Heart left ventricle (tissue), 16 donors: ENCODE data around the gene MRPL55. TPM values are rescaled to one million over a fixed set of nuclear protein-coding genes. Genes with fewer than 3 reads are reported as not detected.
A peak's percentile ranks its signal among the peaks of the same experiment; 100 is the strongest.

Experiments used
- ATAC-seq, 4 donors: fragments of 200-7000 bp; cut with Tn5 transposase; one replicate each; pipeline ENCODE4 v1.9.1; 2020 to 2022; ENCODE audit warnings: moderate library complexity in 4 of 4, mild to moderate bottlenecking in 3 of 4, moderate number of reproducible peaks in 1 of 4
- DNase-seq, 5 donors: peaks; one replicate each; pipeline ENCODE4 v3.0.0-alpha.2; 2020
- H3K27ac ChIP-seq, 12 donors: fragments of 200-600 bp; sonication (generic) in 4 of 12; one replicate each; pipeline versions ENCODE4 v1.5.0 to v1.8.0; 2016 to 2022; ENCODE audit warnings: mild to moderate bottlenecking in 2 of 12
- H3K27me3 ChIP-seq, 9 donors: fragments of 200-600 bp; sonication (generic) in 2 of 9; one replicate each; pipeline versions ENCODE4 v1.5.1 to v1.8.0; 2016 to 2022; ENCODE audit warnings: mild to moderate bottlenecking in 3 of 9
- H3K36me3 ChIP-seq, 9 donors: fragments of 200-600 bp; sonication (generic) in 2 of 9; one replicate each; pipeline versions ENCODE4 v1.5.0 to v1.8.0; 2018 to 2022; ENCODE audit warnings: mild to moderate bottlenecking in 2 of 9
- H3K4me1 ChIP-seq, 12 donors: fragments of 200-600 bp; sonication (generic) in 4 of 12; one replicate each; pipeline versions ENCODE4 v1.5.0 to v1.8.0; 2016 to 2022; ENCODE audit warnings: mild to moderate bottlenecking in 3 of 12
- H3K4me3 ChIP-seq, 12 donors: fragments of 200-600 bp; sonication (generic) in 4 of 12; one replicate each; pipeline versions ENCODE4 v1.5.0 to v1.8.0; 2017 to 2022; ENCODE audit warnings: mild to moderate bottlenecking in 9 of 12, moderate library complexity in 4 of 12
- H3K9me3 ChIP-seq, 12 donors: fragments of 200-600 bp; sonication (generic) in 4 of 12; one replicate each; pipeline versions ENCODE4 v1.5.0 to v1.8.0; 2016 to 2022; ENCODE audit warnings: mild to moderate bottlenecking in 1 of 12
- CTCF ChIP-seq, 12 donors: fragments of 200-600 bp; sonication (generic) in 4 of 12; IDR thresholded peaks; one replicate each; pipeline versions ENCODE4 v1.5.0 to v1.8.0; 2018 to 2022; ENCODE audit warnings: antibody characterized with exemption in 12 of 12, mild to moderate bottlenecking in 5 of 12
- POLR2A ChIP-seq, 2 donors: fragments of 450-650 bp; IDR thresholded peaks; one replicate each; pipeline ENCODE4 v1.6.1; 2017; ENCODE audit warnings: antibody characterized with exemption in 2 of 2, mild to moderate bottlenecking in 2 of 2, moderate library complexity in 2 of 2
- WGBS, 4 donors: extraction: QIAGEN DNeasy Blood & Tissue Kit in 2 of 4; methylation state at CpG; one replicate each; pipeline versions ENCODE4 v1.1.5 to v1.1.7; 2013 to 2018; 5-methylcytosine and 5-hydroxymethylcytosine counted together
- intact Hi-C, 10 donors: fragments of 100-400 bp; cut with DNase I; formaldehyde crosslinking; loops; one replicate each; pipeline versions ENCODE4 v1.11.1 to v1.14.2; 2022
- polyA plus RNA-seq, 2 donors: library from polyadenylated mRNA; stranded (reverse); fragments of 200-250 nt; gene quantifications; one replicate each; pipeline ENCODE4 v1.2.3, GENCODE V29; 2013
- total RNA-seq, 9 donors: library from RNA; depleted of rRNA in 2 of 9; stranded (reverse); fragments of >200 nt in 2 of 9; fragmentation: NEBNext Ultra II Directional in 3 of 9; extraction: Animal tissue kit (Norgen Biotek cat#: 25700) in 3 of 9; gene quantifications; one replicate each; pipeline versions ENCODE4 v1.1.0 to v1.2.4, GENCODE V29; 2016 to 2023
- donor health status: ischemic (EF 13 %, LVEDD 7.1; RV severe dilation, severe dysfunction).
- donor health status: healthy with polysubstance abuse.
- donor health status: DM: no; HTN: yes; CAD: no.
- donor health status: DM: no; HTN: no; CAD: no.
- donor health status: ischemic (EF 25% LVEDD 6.9; RV normal size, moderate dysfunction).
- donor health status: ischemic (EF 25% LVEDD 5.7; RV mildly dilated, moderate dysfunction).
- donor health status: healthy.
- donor health status: DM: yes; HTN: yes; CAD: no.
- donor health status: ischemic (EF 35%, LVEDD 5.7; RV mildly dilated, moderate dysfunction).
- donor health status: nonischemic (EF 11% LVEDD 7.7; RV severe dilation, severe dysfunction).
- donor health status: DM: yes; HTN: yes; CAD: no.
- donor health status: PGD.
- donor health status: ischemic (EF 29% LVEDD 5.4; RV normal size, mild dysfunction).
- donor health status: nonischemic (EF 23%, LVEDD 6.1; RV moderate dilation, normal function).

MRPL55 gene
- total and polyA plus RNA-seq, 11 donors, result 35.5 to 141 (median 55.1) TPM

DNA sequence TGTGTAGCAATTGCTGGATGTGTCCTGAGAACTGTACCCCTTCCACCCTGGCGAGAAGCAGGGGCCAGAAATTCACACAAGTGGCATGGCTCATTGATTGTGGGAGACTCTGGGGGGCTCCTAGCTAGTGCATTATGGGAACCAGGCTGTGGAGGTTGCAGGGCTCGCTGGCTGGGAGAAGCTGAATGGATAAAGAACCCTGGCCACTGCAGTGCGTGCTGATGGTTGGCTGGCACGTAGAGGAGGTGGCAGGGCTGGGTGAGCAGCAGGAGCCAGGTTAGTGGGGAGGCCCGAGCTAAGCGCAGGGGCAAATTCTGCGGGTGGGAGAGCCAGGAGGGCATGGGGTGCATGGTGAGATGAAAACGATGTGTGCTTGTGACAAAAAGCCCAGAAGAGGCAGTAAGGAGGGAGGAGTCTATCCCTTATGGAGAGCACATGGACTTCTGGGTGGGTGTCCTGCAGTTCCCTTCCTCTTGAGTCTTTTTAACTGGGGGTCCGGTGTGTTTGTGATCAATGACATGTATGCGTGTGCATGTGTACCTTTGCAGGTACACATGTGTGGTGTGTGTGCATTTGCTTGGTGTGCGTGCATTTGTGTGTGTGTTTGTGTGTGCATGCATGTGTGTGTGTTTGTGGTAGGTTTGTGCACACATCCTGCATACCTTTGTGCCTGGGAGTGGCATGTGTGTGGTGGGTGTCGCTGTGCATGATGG lies 34.5 kb upstream of the MRPL55 start:
- no peaks in the 10 kb centered on the region for H3K9me3 ChIP-seq
- intact Hi-C loops, result loop anchor here in 1 of 10 donors (1.0 kb wide), 1 partner anchor 12 kb away; no protein-coding TSS in a partner anchor
- 85 to 90% (median 86%) methylated on average over 12 of the region's 12 CpGs for WGBS, 4 donors
- H3K36me3 ChIP-seq, result peaks cover 0 to 51% (median 30%) of the 10 kb centered on the region in 9 donors
- DNase-seq (peak in 1 of 5 donors; percentile 28), ATAC-seq (no peak)
- no peak overlapping the region for H3K4me3 ChIP-seq
- TF ChIP-seq POLR2A (IDR thresholded peaks at IDR 0.05) (no peak), CTCF (IDR thresholded peaks at IDR 0.05) (no peak)
- no peak overlapping the region for H3K27ac ChIP-seq
- H3K27me3 ChIP-seq, result no peaks in the 10 kb centered on the region
- peaks cover 14 to 67% (median 54%) of the 10 kb centered on the region in 12 donors for H3K4me1 ChIP-seq

DNA sequence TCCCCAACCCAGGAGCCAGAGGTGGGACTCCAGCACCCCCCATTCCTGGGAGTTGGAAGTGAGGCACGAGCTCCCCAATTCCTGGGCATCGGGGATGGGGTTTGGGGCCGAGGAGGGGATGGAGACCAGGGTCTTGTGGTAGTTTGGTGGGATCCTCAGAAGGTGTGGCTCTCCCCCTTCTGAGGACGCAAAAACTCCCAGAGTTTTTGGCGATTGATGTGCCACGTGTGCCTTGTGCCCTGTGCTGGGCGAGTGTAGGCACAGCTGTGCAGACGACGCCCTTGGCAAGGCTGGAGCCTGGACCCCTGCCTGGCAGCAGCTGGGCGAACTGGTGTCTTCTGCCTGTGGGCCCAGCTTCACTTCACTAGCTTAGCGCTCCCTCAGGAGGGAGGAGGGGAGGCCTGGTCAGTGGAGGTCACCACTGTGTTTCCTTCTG lies 33.6 kb upstream of the MRPL55 start:
- H3K36me3 ChIP-seq, result peaks cover 0 to 42% (median 22%) of the 10 kb centered on the region in 9 donors
- WGBS, 4 donors, result 77 to 80% (median 79%) methylated on average over 8 to 11 of the region's 11 CpGs
- intact Hi-C loops, result loop anchor here in 1 of 10 donors (1.0 kb wide), 1 partner anchor 13 kb away; no protein-coding TSS in a partner anchor
- TF ChIP-seq CTCF (IDR thresholded peaks at IDR 0.05), result no peak
- TF ChIP-seq POLR2A (IDR thresholded peaks at IDR 0.05), result no peak
- peaks cover 14 to 59% (median 46%) of the 10 kb centered on the region in 12 donors for H3K4me1 ChIP-seq
- peak overlapping the region in 4 of 12 donors; percentile 85 to 100 (median 96) for H3K4me3 ChIP-seq
- ATAC-seq (no peak), DNase-seq (peak in 1 of 5 donors; percentile 8)
- H3K9me3 ChIP-seq, result no peaks in the 10 kb centered on the region
- H3K27me3 ChIP-seq, result no peaks in the 10 kb centered on the region
- peak overlapping the region in 9 of 12 donors; percentile 94 to 100 (median 99) for H3K27ac ChIP-seq

DNA sequence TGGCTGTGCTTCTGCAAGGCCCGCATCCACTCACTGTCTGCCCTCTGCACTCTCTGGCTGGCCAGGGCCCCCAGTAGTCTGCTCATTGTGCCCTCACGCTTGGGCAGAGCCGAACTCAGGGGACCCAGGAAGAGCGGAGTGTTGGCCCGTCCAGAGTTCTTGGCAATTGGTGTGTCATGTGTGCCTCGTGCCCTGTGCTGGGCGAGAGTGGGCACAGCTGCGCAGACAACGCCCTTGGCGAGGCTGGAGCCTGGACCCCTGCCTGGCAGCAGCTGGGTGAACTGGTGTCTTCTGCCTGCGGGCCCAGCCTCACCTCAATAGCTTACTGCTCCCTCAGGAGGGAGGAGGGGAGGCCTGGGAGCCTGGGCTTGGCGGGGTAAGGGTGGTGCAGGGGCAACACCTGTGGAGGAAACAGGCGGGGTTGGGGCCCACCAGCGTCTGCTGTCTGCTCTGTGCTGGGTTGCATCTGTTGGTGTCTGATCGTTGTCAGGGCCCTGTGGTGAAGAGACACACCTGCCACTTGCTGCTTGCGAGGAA lies 33.1 kb upstream of the MRPL55 start:
- Histone ChIP-seq H3K4me3 (peak overlapping the region in 11 of 12 donors; percentile 84 to 100 (median 93)), H3K36me3 (peaks cover 0 to 37% (median 17%) of the 10 kb centered on the region in 9 donors), H3K27me3 (no peaks in the 10 kb centered on the region), H3K9me3 (no peaks in the 10 kb centered on the region), H3K27ac (peak overlapping the region; percentile 41 to 100 (median 99)), H3K4me1 (peaks cover 14 to 59% (median 44%) of the 10 kb centered on the region in 12 donors)
- DNase-seq (peak in 3 of 5 donors; percentile 13 to 35 (median 33)), ATAC-seq (no peak)
- TF ChIP-seq CTCF (IDR thresholded peaks at IDR 0.05) (no peak), POLR2A (IDR thresholded peaks at IDR 0.05) (no peak)
- intact Hi-C loops, result no loop called here
- 75 to 80% (median 78%) methylated on average over 14 to 16 of the region's 16 CpGs for WGBS, 4 donors
